GM12878 (cell line): ENCODE measurements around the gene SRGAP1.

ENCODE experiments used
- CHD2 ChIP-seq: IDR thresholded peaks from 2 replicates; pipeline ENCODE4 v1.6.1; 2011; ENCODE audit warnings: low read depth, low read length, improper control_type of control experiment, borderline replicate concordance
- EZH2 ChIP-seq: IDR thresholded peaks from 2 replicates; pipeline ENCODE4 v1.6.1; 2012; ENCODE audit warnings: low read depth, mild to moderate bottlenecking, control low read depth, inconsistent platforms, low read length, borderline replicate concordance; ENCODE audit not compliant: control insufficient read depth
- FOXM1 ChIP-seq: IDR thresholded peaks from 2 replicates; pipeline ENCODE4 v1.6.1; 2012; ENCODE audit warnings: low read depth, mild to moderate bottlenecking, inconsistent platforms, low read length, moderate library complexity
- GABPA ChIP-seq: IDR thresholded peaks from 2 replicates; pipeline ENCODE4 v1.6.1; 2014; ENCODE audit warnings: antibody characterized with exemption, low read depth, mild to moderate bottlenecking, inconsistent platforms
- MXI1 ChIP-seq: fragments of 150-350 bp; IDR thresholded peaks from 2 replicates; pipeline ENCODE4 v1.6.1; 2011; ENCODE audit warnings: low read depth, mild to moderate bottlenecking, inconsistent platforms, low read length, improper control_type of control experiment
- POLR2AphosphoS5 ChIP-seq: IDR thresholded peaks from 2 replicates; pipeline ENCODE4 v1.6.1; 2011; ENCODE audit warnings: mild to moderate bottlenecking, low read length, inconsistent platforms
- RAD51 ChIP-seq: fragments of 450-650 bp; IDR thresholded peaks from 2 replicates; pipeline ENCODE4 v1.6.1; 2016; ENCODE audit warnings: moderate library complexity, mild to moderate bottlenecking, inconsistent platforms
- SUZ12 ChIP-seq: fragments of 200-600 bp; sonication (generic); IDR thresholded peaks from one replicate; pipeline ENCODE4 v1.6.1; 2018; ENCODE audit warnings: antibody characterized with exemption, mild to moderate bottlenecking; ENCODE audit not compliant: unreplicated experiment
- YY1 ChIP-seq: IDR thresholded peaks from 2 replicates; pipeline ENCODE4 v1.6.1; 2011; ENCODE audit warnings: low read depth, mild to moderate bottlenecking, low read length
- TF ChIP-seq, protein P1 (sequence below), 3 experiments: IDR thresholded peaks in 2 of 3; conservative IDR thresholded peaks in 1 of 3; 2 replicates each; pipeline ENCODE4 v1.5.1; 2011; ENCODE audit warnings: low read depth in 3 of 3, low read length in 3 of 3, mild to moderate bottlenecking in 3 of 3, control low read depth in 2 of 3, moderate library complexity in 2 of 3, inconsistent platforms in 1 of 3, mixed read lengths in 1 of 3; ENCODE audit not compliant: control insufficient read depth in 2 of 3, insufficient read depth in 1 of 3; ENCODE audit errors: extremely low read depth in 1 of 3
- TF ChIP-seq, protein P2 (sequence below): IDR thresholded peaks from 2 replicates; pipeline ENCODE4 v1.6.1; 2012; ENCODE audit warnings: low read depth, low read length, improper control_type of control experiment
- TF ChIP-seq, protein P3 (sequence below): fragments of 150-350 bp; IDR thresholded peaks from 2 replicates; pipeline ENCODE4 v1.6.1; 2014; ENCODE audit warnings: mild to moderate bottlenecking, low read depth, low read length

DNA sequence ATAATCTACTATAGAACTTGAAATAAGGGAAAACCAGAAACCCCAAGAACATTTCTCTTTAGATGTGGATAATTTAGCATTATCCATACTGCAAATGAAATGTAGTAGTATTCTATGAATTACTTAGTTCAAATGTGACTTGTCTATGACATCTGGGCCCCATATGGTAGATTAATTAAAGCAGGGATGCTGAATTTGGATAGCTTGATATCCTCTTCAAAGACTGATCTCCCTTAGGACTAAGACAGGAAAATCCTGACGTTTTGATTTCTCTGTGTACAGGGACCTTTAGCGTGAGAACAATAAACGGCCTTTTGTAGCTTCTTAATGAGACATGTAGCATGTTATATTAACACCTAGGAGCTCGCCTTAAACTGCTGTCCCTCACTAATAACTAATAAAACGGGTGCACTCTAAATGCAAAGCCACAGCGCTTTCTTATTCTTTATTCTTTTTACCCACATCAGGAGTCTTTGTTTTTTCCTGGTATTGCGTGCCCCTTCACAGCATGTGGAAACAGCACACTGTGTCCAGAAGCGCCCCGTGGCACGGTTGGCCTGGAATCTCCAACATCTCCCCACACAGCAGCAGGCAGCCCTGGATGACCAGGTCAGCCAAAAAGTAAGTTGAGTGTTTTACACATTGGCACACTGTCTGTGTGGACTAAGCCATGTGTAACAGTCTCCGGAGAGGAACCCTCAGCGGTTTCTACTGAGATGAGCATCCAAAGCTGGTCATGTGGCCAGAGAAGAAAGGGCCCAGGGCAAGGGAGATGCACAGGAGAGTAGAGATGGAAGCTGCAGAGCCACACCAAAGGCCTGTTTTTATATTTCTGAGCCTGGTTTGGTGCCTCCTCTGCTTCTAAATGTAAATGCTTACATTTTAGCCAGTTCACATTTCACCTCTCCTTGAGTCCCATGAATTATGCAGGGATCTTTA lies 93.1 kb downstream of the SRGAP1 start:
- TF ChIP-seq, protein P1, sequence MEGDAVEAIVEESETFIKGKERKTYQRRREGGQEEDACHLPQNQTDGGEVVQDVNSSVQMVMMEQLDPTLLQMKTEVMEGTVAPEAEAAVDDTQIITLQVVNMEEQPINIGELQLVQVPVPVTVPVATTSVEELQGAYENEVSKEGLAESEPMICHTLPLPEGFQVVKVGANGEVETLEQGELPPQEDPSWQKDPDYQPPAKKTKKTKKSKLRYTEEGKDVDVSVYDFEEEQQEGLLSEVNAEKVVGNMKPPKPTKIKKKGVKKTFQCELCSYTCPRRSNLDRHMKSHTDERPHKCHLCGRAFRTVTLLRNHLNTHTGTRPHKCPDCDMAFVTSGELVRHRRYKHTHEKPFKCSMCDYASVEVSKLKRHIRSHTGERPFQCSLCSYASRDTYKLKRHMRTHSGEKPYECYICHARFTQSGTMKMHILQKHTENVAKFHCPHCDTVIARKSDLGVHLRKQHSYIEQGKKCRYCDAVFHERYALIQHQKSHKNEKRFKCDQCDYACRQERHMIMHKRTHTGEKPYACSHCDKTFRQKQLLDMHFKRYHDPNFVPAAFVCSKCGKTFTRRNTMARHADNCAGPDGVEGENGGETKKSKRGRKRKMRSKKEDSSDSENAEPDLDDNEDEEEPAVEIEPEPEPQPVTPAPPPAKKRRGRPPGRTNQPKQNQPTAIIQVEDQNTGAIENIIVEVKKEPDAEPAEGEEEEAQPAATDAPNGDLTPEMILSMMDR (IDR thresholded peaks at IDR 0.05 in 2 of 3, conservative IDR thresholded peaks at IDR 0.05 in 1 of 3; ENCODE audit: control insufficient read depth in 2 of 3, extremely low read depth in 1 of 3, insufficient read depth in 1 of 3, low read depth in 3 of 3, low read length in 3 of 3), result no peak
- no peak for TF ChIP-seq FOXM1
- TF ChIP-seq, protein P2, sequence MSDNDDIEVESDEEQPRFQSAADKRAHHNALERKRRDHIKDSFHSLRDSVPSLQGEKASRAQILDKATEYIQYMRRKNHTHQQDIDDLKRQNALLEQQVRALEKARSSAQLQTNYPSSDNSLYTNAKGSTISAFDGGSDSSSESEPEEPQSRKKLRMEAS, result no peak
- TF ChIP-seq YY1, result no peak
- TF ChIP-seq RAD51, result no peak
- TF ChIP-seq CHD2, result no peak
- TF ChIP-seq POLR2AphosphoS5, result no peak
- TF ChIP-seq MXI1, result no peak
- TF ChIP-seq, protein P3, sequence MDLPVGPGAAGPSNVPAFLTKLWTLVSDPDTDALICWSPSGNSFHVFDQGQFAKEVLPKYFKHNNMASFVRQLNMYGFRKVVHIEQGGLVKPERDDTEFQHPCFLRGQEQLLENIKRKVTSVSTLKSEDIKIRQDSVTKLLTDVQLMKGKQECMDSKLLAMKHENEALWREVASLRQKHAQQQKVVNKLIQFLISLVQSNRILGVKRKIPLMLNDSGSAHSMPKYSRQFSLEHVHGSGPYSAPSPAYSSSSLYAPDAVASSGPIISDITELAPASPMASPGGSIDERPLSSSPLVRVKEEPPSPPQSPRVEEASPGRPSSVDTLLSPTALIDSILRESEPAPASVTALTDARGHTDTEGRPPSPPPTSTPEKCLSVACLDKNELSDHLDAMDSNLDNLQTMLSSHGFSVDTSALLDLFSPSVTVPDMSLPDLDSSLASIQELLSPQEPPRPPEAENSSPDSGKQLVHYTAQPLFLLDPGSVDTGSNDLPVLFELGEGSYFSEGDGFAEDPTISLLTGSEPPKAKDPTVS, result no peak
- no peak for TF ChIP-seq GABPA
- no peak for TF ChIP-seq EZH2
- TF ChIP-seq SUZ12, result no peak
